WTC11 (cell line): ENCODE data around the gene ARHGAP22.

ENCODE experiments used
- AFF4 ChIP-seq: sonication (generic); formaldehyde crosslinking; IDR thresholded peaks from 2 replicates; pipeline ENCODE4 v1.8.1; 2023; ENCODE audit warnings: mild to moderate bottlenecking, missing genetic modification reagents, borderline replicate concordance
- ETV6 ChIP-seq: sonication (generic); formaldehyde crosslinking; IDR thresholded peaks from 2 replicates; pipeline ENCODE4 v1.8.1; 2022; ENCODE audit warnings: mild to moderate bottlenecking, missing genetic modification reagents
- NR2C2 ChIP-seq: sonication (generic); formaldehyde crosslinking; IDR thresholded peaks from 2 replicates; pipeline ENCODE4 v1.8.0; 2022; ENCODE audit warnings: mild to moderate bottlenecking, missing genetic modification reagents
- RELA ChIP-seq: sonication (generic); formaldehyde crosslinking; IDR thresholded peaks from 2 replicates; pipeline ENCODE4 v1.8.1; 2022; ENCODE audit warnings: missing genetic modification reagents, mild to moderate bottlenecking, borderline replicate concordance
- ZBTB21 ChIP-seq: sonication (generic); formaldehyde crosslinking; IDR thresholded peaks from 2 replicates; pipeline ENCODE4 v1.8.1; 2023; ENCODE audit warnings: mild to moderate bottlenecking, missing genetic modification reagents, borderline replicate concordance
- TF ChIP-seq, protein P1 (sequence below): fragments of 200-600 bp; IDR thresholded peaks from 2 replicates; pipeline ENCODE4 v1.8.0; 2022; ENCODE audit warnings: antibody characterized with exemption
- TF ChIP-seq, protein P2 (sequence below): sonication (generic); formaldehyde crosslinking; IDR thresholded peaks from 2 replicates; pipeline ENCODE4 v1.8.0; 2022; ENCODE audit warnings: mild to moderate bottlenecking, missing genetic modification reagents

DNA sequence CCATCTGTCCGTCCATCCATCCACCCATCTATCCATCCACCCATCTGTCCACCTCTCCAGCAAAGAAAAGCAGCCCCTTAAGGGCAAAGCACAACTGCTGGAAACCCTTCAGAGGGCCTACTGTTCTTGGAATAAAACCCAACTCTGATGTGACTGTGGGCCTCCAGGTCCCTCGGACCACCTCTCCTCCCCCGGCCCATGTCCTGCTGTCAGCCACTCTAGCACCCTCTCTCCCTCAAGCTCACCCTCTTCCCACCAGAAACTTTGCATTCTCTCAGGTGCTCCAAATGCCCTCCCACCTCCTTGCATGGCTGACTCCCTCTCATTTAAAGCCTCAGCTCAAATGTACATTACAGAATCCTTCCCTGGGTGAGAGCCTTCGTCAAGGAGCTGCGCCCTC, 110.3 kb downstream of the ARHGAP22 start:
- TF ChIP-seq ETV6 (CRISPR knock-in tag) (no peak), NR2C2 (CRISPR knock-in tag) (no peak), RELA (CRISPR knock-in tag) (no peak), AFF4 (CRISPR knock-in tag) (no peak), ZBTB21 (no peak)
- TF ChIP-seq, protein P1, sequence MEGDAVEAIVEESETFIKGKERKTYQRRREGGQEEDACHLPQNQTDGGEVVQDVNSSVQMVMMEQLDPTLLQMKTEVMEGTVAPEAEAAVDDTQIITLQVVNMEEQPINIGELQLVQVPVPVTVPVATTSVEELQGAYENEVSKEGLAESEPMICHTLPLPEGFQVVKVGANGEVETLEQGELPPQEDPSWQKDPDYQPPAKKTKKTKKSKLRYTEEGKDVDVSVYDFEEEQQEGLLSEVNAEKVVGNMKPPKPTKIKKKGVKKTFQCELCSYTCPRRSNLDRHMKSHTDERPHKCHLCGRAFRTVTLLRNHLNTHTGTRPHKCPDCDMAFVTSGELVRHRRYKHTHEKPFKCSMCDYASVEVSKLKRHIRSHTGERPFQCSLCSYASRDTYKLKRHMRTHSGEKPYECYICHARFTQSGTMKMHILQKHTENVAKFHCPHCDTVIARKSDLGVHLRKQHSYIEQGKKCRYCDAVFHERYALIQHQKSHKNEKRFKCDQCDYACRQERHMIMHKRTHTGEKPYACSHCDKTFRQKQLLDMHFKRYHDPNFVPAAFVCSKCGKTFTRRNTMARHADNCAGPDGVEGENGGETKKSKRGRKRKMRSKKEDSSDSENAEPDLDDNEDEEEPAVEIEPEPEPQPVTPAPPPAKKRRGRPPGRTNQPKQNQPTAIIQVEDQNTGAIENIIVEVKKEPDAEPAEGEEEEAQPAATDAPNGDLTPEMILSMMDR = no peak
- TF ChIP-seq, protein P2, sequence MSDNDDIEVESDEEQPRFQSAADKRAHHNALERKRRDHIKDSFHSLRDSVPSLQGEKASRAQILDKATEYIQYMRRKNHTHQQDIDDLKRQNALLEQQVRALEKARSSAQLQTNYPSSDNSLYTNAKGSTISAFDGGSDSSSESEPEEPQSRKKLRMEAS (CRISPR knock-in tag) = no peak
